ENCODE data around the gene DNAH3. TPM values are rescaled to one million over a fixed set of nuclear protein-coding genes. Genes with fewer than 3 reads are reported as not detected.
"Not testable (repeated sequence)": the region's sequence is repeated elsewhere in the genome, so short reads cannot be mapped to it uniquely, and the experiment has no call there.

The DNAH3 gene, protein sequence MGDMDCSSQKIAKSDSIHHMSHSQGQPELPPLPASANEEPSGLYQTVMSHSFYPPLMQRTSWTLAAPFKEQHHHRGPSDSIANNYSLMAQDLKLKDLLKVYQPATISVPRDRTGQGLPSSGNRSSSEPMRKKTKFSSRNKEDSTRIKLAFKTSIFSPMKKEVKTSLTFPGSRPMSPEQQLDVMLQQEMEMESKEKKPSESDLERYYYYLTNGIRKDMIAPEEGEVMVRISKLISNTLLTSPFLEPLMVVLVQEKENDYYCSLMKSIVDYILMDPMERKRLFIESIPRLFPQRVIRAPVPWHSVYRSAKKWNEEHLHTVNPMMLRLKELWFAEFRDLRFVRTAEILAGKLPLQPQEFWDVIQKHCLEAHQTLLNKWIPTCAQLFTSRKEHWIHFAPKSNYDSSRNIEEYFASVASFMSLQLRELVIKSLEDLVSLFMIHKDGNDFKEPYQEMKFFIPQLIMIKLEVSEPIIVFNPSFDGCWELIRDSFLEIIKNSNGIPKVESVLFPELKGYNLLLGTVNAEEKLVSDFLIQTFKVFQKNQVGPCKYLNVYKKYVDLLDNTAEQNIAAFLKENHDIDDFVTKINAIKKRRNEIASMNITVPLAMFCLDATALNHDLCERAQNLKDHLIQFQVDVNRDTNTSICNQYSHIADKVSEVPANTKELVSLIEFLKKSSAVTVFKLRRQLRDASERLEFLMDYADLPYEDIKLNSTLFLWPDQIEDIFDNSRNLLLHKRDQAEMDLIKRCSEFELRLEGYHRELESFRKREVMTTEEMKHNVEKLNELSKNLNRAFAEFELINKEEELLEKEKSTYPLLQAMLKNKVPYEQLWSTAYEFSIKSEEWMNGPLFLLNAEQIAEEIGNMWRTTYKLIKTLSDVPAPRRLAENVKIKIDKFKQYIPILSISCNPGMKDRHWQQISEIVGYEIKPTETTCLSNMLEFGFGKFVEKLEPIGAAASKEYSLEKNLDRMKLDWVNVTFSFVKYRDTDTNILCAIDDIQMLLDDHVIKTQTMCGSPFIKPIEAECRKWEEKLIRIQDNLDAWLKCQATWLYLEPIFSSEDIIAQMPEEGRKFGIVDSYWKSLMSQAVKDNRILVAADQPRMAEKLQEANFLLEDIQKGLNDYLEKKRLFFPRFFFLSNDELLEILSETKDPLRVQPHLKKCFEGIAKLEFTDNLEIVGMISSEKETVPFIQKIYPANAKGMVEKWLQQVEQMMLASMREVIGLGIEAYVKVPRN (N-terminal part only)
- total RNA-seq (0.37 TPM), polyA plus RNA-seq (0.16 TPM)

- no peak within 1 kb of the TSS for H3K4me3 ChIP-seq (ENCODE audit: low read depth, low read length)
- no peak within 1 kb of the TSS for H3K27ac ChIP-seq (ENCODE audit: low read depth)
- H3K4me1 ChIP-seq (ENCODE audit: insufficient read depth), result no peaks in the 10 kb centered on the region
- WGBS, result 19% methylated on average over 8 of the region's 8 CpGs
- H3K36me3 ChIP-seq (ENCODE audit: insufficient read depth), result no peaks in the 10 kb centered on the region
- DNase-seq (ENCODE audit: extremely low spot score), result no peak
These were observed at the start of gene DNAH3 for GRCh38 chr16:21150375-21151001. Gene DNAH3 (minus strand): TSS chr16:21150846. CDS start chr16:21150319, 527 bp downstream.

DNA sequence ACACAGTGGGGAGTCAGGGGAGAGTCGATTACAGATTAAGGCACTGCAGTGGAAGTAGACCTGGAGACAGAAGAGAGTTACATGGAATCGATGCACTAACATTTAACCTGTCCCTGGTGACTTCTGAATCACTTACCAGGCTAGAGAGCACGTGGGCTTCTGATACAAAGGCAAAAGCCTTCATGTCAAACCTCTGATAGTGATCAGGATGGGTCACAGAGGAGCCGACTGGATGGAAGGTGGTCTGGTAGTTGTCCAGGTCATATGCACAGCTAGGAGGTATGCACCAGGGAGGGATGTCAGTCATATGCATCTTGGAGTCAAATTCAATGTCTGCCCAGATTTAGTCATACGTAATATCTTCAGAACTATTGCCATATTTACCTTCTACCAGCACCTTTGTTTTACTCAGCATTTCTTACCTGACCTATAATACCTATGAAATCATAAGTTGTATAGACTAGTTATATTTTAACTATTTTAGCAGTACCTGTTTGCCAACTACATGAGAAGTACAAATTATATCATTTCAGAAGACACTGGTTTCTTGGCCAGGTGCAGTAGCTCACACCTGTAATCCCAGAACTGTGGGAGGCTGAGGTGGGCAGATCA is 49.1 kb upstream of the DNAH3 start:
- Histone ChIP-seq H3K27ac (ENCODE audit: low read depth) (no peak overlapping the region), H3K36me3 (ENCODE audit: insufficient read depth) (no peaks in the 10 kb centered on the region), H3K4me3 (ENCODE audit: low read depth, low read length) (no peak overlapping the region), H3K4me1 (ENCODE audit: insufficient read depth) (no peaks in the 10 kb centered on the region)
- DNase-seq (ENCODE audit: extremely low spot score), result no peak
- WGBS, result 69% methylated on average over 5 of the region's 5 CpGs

DNA sequence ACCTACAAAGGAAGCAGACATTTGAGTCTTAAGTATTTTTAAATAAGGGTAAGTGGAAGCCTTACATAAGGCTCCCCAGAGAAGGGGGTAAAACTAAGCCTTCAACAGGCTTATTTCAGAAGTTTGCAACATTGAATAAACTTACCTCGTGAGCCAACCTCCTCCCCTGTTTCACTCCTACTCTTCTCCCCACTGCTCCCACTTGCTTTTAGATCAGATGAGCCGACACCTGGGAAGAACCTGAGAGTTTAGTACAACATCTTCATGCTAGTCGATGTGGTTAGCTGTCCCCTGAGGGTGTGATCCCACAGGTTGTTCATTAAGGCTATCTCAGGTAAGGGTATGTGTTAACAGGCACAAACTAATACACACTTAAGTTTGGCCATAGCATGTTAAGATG is 47.0 kb upstream of the DNAH3 start:
- Histone ChIP-seq H3K27ac (ENCODE audit: low read depth) (no peak overlapping the region), H3K4me1 (ENCODE audit: insufficient read depth) (no peaks in the 10 kb centered on the region), H3K36me3 (ENCODE audit: insufficient read depth) (no peaks in the 10 kb centered on the region), H3K4me3 (ENCODE audit: low read depth, low read length) (no peak overlapping the region)
- DNase-seq (ENCODE audit: extremely low spot score), result no peak
- WGBS, result 85% methylated on average over 3 of the region's 3 CpGs

DNA sequence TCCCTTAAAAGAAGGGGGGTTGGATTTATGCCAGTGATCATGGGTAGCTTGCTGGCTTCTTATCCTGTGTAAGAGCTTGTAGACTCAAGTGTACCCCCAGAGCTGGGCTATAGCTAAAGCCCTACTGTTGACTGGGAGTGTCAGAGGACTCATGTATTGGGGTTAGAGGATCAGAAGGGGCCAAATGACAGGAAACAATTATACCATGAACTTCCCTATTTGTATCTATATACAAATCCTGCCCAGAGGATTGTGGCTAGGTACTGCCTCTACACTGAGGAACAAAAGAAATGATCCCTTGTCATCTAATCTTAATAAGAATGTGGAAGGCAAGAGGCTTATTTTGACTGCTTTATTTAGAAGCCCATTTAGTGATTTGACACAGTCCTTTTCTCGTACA is 46.5 kb upstream of the DNAH3 start:
- WGBS, result 86% methylated on average over 1 of the region's 1 CpG
- no peak for DNase-seq (ENCODE audit: extremely low spot score)
- no peak overlapping the region for H3K27ac ChIP-seq (ENCODE audit: low read depth)
- H3K36me3 ChIP-seq (ENCODE audit: insufficient read depth), result no peaks in the 10 kb centered on the region
- H3K4me3 ChIP-seq (ENCODE audit: low read depth, low read length), result no peak overlapping the region
- no peaks in the 10 kb centered on the region for H3K4me1 ChIP-seq (ENCODE audit: insufficient read depth)

- DNase-seq (ENCODE audit: extremely low spot score); H3K4me3 ChIP-seq (ENCODE audit: low read depth, low read length); H3K4me1 ChIP-seq (ENCODE audit: insufficient read depth); H3K36me3 ChIP-seq (ENCODE audit: insufficient read depth); H3K27ac ChIP-seq (ENCODE audit: low read depth): not testable (repeated sequence)
- 95% methylated on average over 8 of the region's 8 CpGs for WGBS
These were observed 44.7 kb upstream of the DNAH3 start for GRCh38 chr16:21195330-21195729.

GRCh38 chr16:21194771-21195301 is 44.2 kb upstream of the DNAH3 start:
- H3K27ac ChIP-seq (ENCODE audit: low read depth), result no peak overlapping the region
- H3K4me1 ChIP-seq (ENCODE audit: insufficient read depth), result no peaks in the 10 kb centered on the region
- no peak for DNase-seq (ENCODE audit: extremely low spot score)
- no peak overlapping the region for H3K4me3 ChIP-seq (ENCODE audit: low read depth, low read length)
- no peaks in the 10 kb centered on the region for H3K36me3 ChIP-seq (ENCODE audit: insufficient read depth)
- WGBS, result 37% methylated on average over 6 of the region's 6 CpGs

DNA sequence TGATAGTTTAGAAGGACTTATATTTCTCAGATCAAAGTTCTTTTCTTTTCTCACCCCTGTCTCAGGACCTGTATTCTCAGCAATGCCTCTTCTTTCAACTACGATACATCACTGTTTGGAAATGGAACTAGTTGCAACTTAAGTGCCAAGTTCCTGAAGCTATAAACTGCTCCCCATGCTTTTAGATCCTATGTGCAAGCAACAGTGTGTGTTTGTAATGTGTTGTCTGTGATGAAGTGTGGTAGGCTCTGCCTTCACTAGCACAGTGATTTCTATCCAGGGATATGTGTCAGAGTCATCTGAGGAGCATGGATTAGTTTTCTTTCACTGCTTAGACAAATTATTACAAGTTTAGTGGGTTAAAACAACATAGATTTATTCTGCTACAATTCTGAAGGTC is 42.3 kb upstream of the DNAH3 start:
- no peak overlapping the region for H3K27ac ChIP-seq (ENCODE audit: low read depth)
- H3K36me3 ChIP-seq (ENCODE audit: insufficient read depth), result no peaks in the 10 kb centered on the region
- no peak for DNase-seq (ENCODE audit: extremely low spot score)
- H3K4me1 ChIP-seq (ENCODE audit: insufficient read depth), result no peaks in the 10 kb centered on the region
- H3K4me3 ChIP-seq (ENCODE audit: low read depth, low read length), result no peak overlapping the region
- WGBS, result 60% methylated on average over 1 of the region's 1 CpG

DNA sequence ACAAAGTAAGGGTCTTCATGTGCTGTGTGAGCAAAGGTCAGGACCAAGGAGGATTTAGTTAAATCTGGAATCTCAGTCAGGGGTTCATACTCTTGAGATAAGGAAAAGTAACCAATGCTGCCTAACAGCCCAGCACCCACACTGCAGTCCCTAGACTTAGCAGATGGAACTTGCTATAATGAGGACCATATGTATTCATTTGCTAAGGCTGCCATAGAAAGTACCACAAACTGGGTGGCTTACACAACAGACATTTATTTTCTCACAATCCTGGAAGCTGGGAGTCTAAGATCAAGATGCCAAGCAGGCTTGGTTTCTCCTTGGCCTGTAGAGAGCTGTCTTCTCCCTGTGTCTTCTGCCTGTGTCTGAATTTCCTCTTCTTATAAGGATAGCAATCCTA is 40.0 kb upstream of the DNAH3 start:
- Histone ChIP-seq H3K36me3 (ENCODE audit: insufficient read depth) (no peaks in the 10 kb centered on the region), H3K4me3 (ENCODE audit: low read depth, low read length) (no peak overlapping the region), H3K27ac (ENCODE audit: low read depth) (no peak overlapping the region), H3K4me1 (ENCODE audit: insufficient read depth) (no peaks in the 10 kb centered on the region)
- no peak for DNase-seq (ENCODE audit: extremely low spot score)

GRCh38 chr16:21190013-21190412 is 39.4 kb upstream of the DNAH3 start:
- Histone ChIP-seq H3K4me3 (ENCODE audit: low read depth, low read length) (no peak overlapping the region), H3K27ac (ENCODE audit: low read depth) (no peak overlapping the region), H3K36me3 (ENCODE audit: insufficient read depth) (no peaks in the 10 kb centered on the region), H3K4me1 (ENCODE audit: insufficient read depth) (no peaks in the 10 kb centered on the region)
- WGBS, result 92% methylated on average over 4 of the region's 4 CpGs
- no peak for DNase-seq (ENCODE audit: extremely low spot score)

GRCh38 chr16:21189311-21189710 is 38.7 kb upstream of the DNAH3 start:
- Histone ChIP-seq H3K36me3 (ENCODE audit: insufficient read depth) (no peaks in the 10 kb centered on the region), H3K4me3 (ENCODE audit: low read depth, low read length) (no peak overlapping the region), H3K4me1 (ENCODE audit: insufficient read depth) (no peaks in the 10 kb centered on the region), H3K27ac (ENCODE audit: low read depth) (no peak overlapping the region)
- 82% methylated on average over 5 of the region's 5 CpGs for WGBS
- no peak for DNase-seq (ENCODE audit: extremely low spot score)

GRCh38 chr16:21186326-21186691 is 35.7 kb upstream of the DNAH3 start:
- no peak for DNase-seq (ENCODE audit: extremely low spot score)
- Histone ChIP-seq H3K4me1 (ENCODE audit: insufficient read depth) (no peaks in the 10 kb centered on the region), H3K4me3 (ENCODE audit: low read depth, low read length) (no peak overlapping the region), H3K27ac (ENCODE audit: low read depth) (no peak overlapping the region), H3K36me3 (ENCODE audit: insufficient read depth) (peaks cover 4% of the 10 kb centered on the region)
- 71% methylated on average over 4 of the region's 4 CpGs for whole genome bisulfite sequencing

GRCh38 chr16:21185659-21186325 is 35.1 kb upstream of the DNAH3 start:
- no peaks in the 10 kb centered on the region for H3K4me1 ChIP-seq (ENCODE audit: insufficient read depth)
- H3K4me3 ChIP-seq (ENCODE audit: low read depth, low read length), result no peak overlapping the region
- no peak for DNase-seq (ENCODE audit: extremely low spot score)
- WGBS, result 85% methylated on average over 12 of the region's 12 CpGs
- no peak overlapping the region for H3K27ac ChIP-seq (ENCODE audit: low read depth)
- peaks cover 4% of the 10 kb centered on the region for H3K36me3 ChIP-seq (ENCODE audit: insufficient read depth)

Measured in urinary bladder (tissue), 4 donors.